HUES48 (cell line): ENCODE measurements around the gene UNC79.

Experiments
- H3K27ac ChIP-seq: one replicate; pipeline ENCODE4 v1.7.0; 2013; ENCODE audit warnings: low read depth, low read length, inconsistent platforms
- H3K27me3 ChIP-seq: 2 replicates; pipeline ENCODE4 v1.6.1; 2013; ENCODE audit warnings: mild to moderate bottlenecking, low read length; ENCODE audit not compliant: control insufficient read depth, insufficient read depth
- H3K36me3 ChIP-seq: 2 replicates; pipeline ENCODE4 v1.6.1; 2013; ENCODE audit warnings: low read length; ENCODE audit not compliant: control insufficient read depth, insufficient read depth
- H3K4me1 ChIP-seq: 2 replicates; pipeline ENCODE4 v1.6.1; 2013; ENCODE audit warnings: mild to moderate bottlenecking, low read length; ENCODE audit not compliant: control insufficient read depth, insufficient read depth
- H3K4me3 ChIP-seq: 2 replicates; pipeline ENCODE4 v1.5.1; 2013; ENCODE audit warnings: mild to moderate bottlenecking, low read depth, low read length
- H3K9ac ChIP-seq: 2 replicates; pipeline ENCODE4 v1.6.1; 2013; ENCODE audit warnings: mild to moderate bottlenecking, low read depth, low read length, moderate library complexity
- H3K9me3 ChIP-seq: 2 replicates; pipeline ENCODE4 v1.6.1; 2013; ENCODE audit warnings: low read length; ENCODE audit not compliant: control insufficient read depth, insufficient read depth

Gene UNC79

GRCh38 chr14:93727917-93728650 is 297.3 kb downstream of the UNC79 start:
- Histone ChIP-seq H3K9ac (no peak overlapping the region), H3K4me3 (no peak overlapping the region), H3K36me3 (no peaks in the 10 kb centered on the region), H3K4me1 (no peaks in the 10 kb centered on the region), H3K27me3 (no peaks in the 10 kb centered on the region), H3K9me3 (no peaks in the 10 kb centered on the region), H3K27ac (no peak overlapping the region)

- Histone ChIP-seq H3K27me3 (no peaks in the 10 kb centered on the region), H3K27ac (no peak overlapping the region)
Observed at GRCh38 chr14:93728651-93729016, 297.9 kb downstream of the UNC79 start.

GRCh38 chr14:93729993-93730392 is 299.3 kb downstream of the UNC79 start:
- Histone ChIP-seq H3K36me3 (no peaks in the 10 kb centered on the region), H3K27ac (no peak overlapping the region), H3K27me3 (no peaks in the 10 kb centered on the region), H3K9ac (no peak overlapping the region), H3K4me1 (no peaks in the 10 kb centered on the region), H3K4me3 (no peak overlapping the region), H3K9me3 (no peaks in the 10 kb centered on the region)

More at GRCh38 chr14:93728651-93729016, 297.9 kb downstream of the UNC79 start:
- Histone ChIP-seq H3K9me3 (no peaks in the 10 kb centered on the region), H3K9ac (no peak overlapping the region), H3K4me3 (no peak overlapping the region), H3K4me1 (no peaks in the 10 kb centered on the region), H3K36me3 (no peaks in the 10 kb centered on the region)

- no peaks in the 10 kb centered on the region for H3K36me3 ChIP-seq
- no peak overlapping the region for H3K27ac ChIP-seq
- no peaks in the 10 kb centered on the region for H3K27me3 ChIP-seq
- no peak overlapping the region for H3K9ac ChIP-seq
- no peak overlapping the region for H3K4me3 ChIP-seq
- H3K9me3 ChIP-seq, result no peaks in the 10 kb centered on the region
- no peaks in the 10 kb centered on the region for H3K4me1 ChIP-seq
Observed at GRCh38 chr14:93731753-93732152, 301.0 kb downstream of the UNC79 start.

- H3K9me3 ChIP-seq, result no peaks in the 10 kb centered on the region
- H3K36me3 ChIP-seq, result no peaks in the 10 kb centered on the region
- no peaks in the 10 kb centered on the region for H3K27me3 ChIP-seq
- no peak overlapping the region for H3K27ac ChIP-seq
- no peaks in the 10 kb centered on the region for H3K4me1 ChIP-seq
- H3K9ac ChIP-seq, result no peak overlapping the region
- no peak overlapping the region for H3K4me3 ChIP-seq
Observed at GRCh38 chr14:93732524-93732923, 301.8 kb downstream of the UNC79 start.

- Histone ChIP-seq H3K27ac (no peak overlapping the region), H3K4me3 (no peak overlapping the region), H3K9ac (no peak overlapping the region), H3K36me3 (no peaks in the 10 kb centered on the region), H3K9me3 (no peaks in the 10 kb centered on the region), H3K27me3 (no peaks in the 10 kb centered on the region), H3K4me1 (no peaks in the 10 kb centered on the region)
Observed at GRCh38 chr14:93733231-93733630, 302.5 kb downstream of the UNC79 start.

GRCh38 chr14:93733631-93734030 is 302.9 kb downstream of the UNC79 start:
- Histone ChIP-seq H3K27me3 (no peaks in the 10 kb centered on the region), H3K4me1 (no peaks in the 10 kb centered on the region), H3K36me3 (no peaks in the 10 kb centered on the region), H3K9ac (no peak overlapping the region), H3K27ac (no peak overlapping the region), H3K4me3 (no peak overlapping the region), H3K9me3 (no peaks in the 10 kb centered on the region)

GRCh38 chr14:93734086-93734822 is 303.5 kb downstream of the UNC79 start:
- no peaks in the 10 kb centered on the region for H3K36me3 ChIP-seq
- no peak overlapping the region for H3K9ac ChIP-seq
- no peaks in the 10 kb centered on the region for H3K4me1 ChIP-seq
- H3K4me3 ChIP-seq, result no peak overlapping the region
- no peaks in the 10 kb centered on the region for H3K9me3 ChIP-seq
- H3K27me3 ChIP-seq, result no peaks in the 10 kb centered on the region
- no peak overlapping the region for H3K27ac ChIP-seq

GRCh38 chr14:93735206-93735605 is 304.5 kb downstream of the UNC79 start:
- Histone ChIP-seq H3K27me3 (no peaks in the 10 kb centered on the region), H3K4me1 (no peaks in the 10 kb centered on the region), H3K9me3 (no peaks in the 10 kb centered on the region), H3K4me3 (no peak overlapping the region), H3K27ac (no peak overlapping the region), H3K36me3 (no peaks in the 10 kb centered on the region), H3K9ac (no peak overlapping the region)

- Histone ChIP-seq H3K4me3 (no peak overlapping the region), H3K9me3 (no peaks in the 10 kb centered on the region), H3K27me3 (no peaks in the 10 kb centered on the region), H3K36me3 (no peaks in the 10 kb centered on the region), H3K4me1 (no peaks in the 10 kb centered on the region), H3K9ac (no peak overlapping the region), H3K27ac (no peak overlapping the region)
Observed at GRCh38 chr14:93736378-93737014, 305.8 kb downstream of the UNC79 start.

- Histone ChIP-seq H3K27me3 (no peaks in the 10 kb centered on the region), H3K9ac (no peak overlapping the region), H3K36me3 (no peaks in the 10 kb centered on the region), H3K4me3 (no peak overlapping the region), H3K4me1 (no peaks in the 10 kb centered on the region), H3K27ac (no peak overlapping the region), H3K9me3 (no peaks in the 10 kb centered on the region)
Observed at GRCh38 chr14:93737634-93738033, 306.9 kb downstream of the UNC79 start.
